WERI-Rb-1 (cell line): ENCODE data around the gene GRK1.
A peak's percentile ranks its signal among the peaks of the same experiment; 100 is the strongest.

Experiments used
- DNase-seq: peaks from one replicate; pipeline ENCODE4 v3.0.0-alpha.2; 2020
- H3K27ac ChIP-seq: fragments of 250-450 bp; sonication (Bioruptor Pico); 2 replicates; pipeline ENCODE4 v1.5.1; 2020; ENCODE audit warnings: mild to moderate bottlenecking, moderate library complexity
- H3K27me3 ChIP-seq: fragments of 250-450 bp; sonication (Bioruptor Pico); 2 replicates; pipeline ENCODE4 v1.5.1; 2021; ENCODE audit warnings: mild to moderate bottlenecking, low read depth, moderate library complexity; ENCODE audit not compliant: insufficient read depth, severe bottlenecking
- H3K36me3 ChIP-seq: fragments of 250-450 bp; sonication (Bioruptor Pico); 2 replicates; pipeline ENCODE4 v1.5.1; 2020; ENCODE audit warnings: mild to moderate bottlenecking, moderate library complexity
- H3K4me3 ChIP-seq: 2 replicates; pipeline ENCODE4 v1.5.1; 2011; ENCODE audit warnings: low read depth, mild to moderate bottlenecking, control low read depth, low read length
- H3K9me3 ChIP-seq: fragments of 250-450 bp; sonication (Bioruptor Pico); 2 replicates; pipeline ENCODE4 v1.5.1; 2021; ENCODE audit warnings: mild to moderate bottlenecking, moderate library complexity; ENCODE audit not compliant: severe bottlenecking
- CTCF ChIP-seq: IDR thresholded peaks from 2 replicates; pipeline ENCODE4 v1.5.1; 2011; ENCODE audit warnings: low read depth, mild to moderate bottlenecking, control low read depth, inconsistent platforms, low read length

The GRK1 gene

GRCh38 chr13:113625965-113626721 lies 40.9 kb upstream of the GRK1 start:
- no peak overlapping the region for H3K27ac ChIP-seq
- no peak overlapping the region for H3K4me3 ChIP-seq
- peaks cover 8% of the 10 kb centered on the region for H3K9me3 ChIP-seq
- TF ChIP-seq CTCF = no peak
- peaks cover 80% of the 10 kb centered on the region for H3K36me3 ChIP-seq
- DNase-seq = no peak
- no peaks in the 10 kb centered on the region for H3K27me3 ChIP-seq

- Histone ChIP-seq H3K4me3 (no peak overlapping the region), H3K9me3 (peaks cover 8% of the 10 kb centered on the region), H3K27me3 (no peaks in the 10 kb centered on the region), H3K36me3 (peaks cover 84% of the 10 kb centered on the region), H3K27ac (no peak overlapping the region)
- DNase-seq = no peak
- no peak for TF ChIP-seq CTCF
Measured at GRCh38 chr13:113627136-113627535, 39.9 kb upstream of the GRK1 start.

- H3K27me3 ChIP-seq = no peaks in the 10 kb centered on the region
- H3K36me3 ChIP-seq = peaks cover 84% of the 10 kb centered on the region
Measured at GRCh38 chr13:113628291-113629270, 38.4 kb upstream of the GRK1 start.

DNA sequence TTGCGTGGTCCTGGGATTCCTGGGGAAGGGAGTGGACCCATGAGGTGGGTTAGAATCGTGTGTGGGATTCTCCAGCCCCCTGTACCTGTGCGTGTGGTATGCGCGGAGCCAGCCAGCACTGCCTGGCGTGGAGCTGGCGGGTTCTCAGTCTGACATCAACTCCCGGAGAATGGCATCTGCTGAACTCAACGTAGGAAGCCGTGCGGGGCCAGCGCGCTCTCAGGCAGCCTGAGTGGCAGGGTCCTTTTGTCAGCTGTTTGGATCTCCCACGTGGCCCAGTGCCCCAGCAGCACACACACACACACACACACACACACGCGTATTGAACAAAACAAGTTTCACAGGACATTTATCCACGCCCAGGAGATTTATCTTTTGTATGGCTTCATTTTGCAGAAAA lies 37.2 kb upstream of the GRK1 start:
- DNase-seq = no peak
- Histone ChIP-seq H3K4me3 (no peak overlapping the region), H3K36me3 (peaks cover 90% of the 10 kb centered on the region), H3K9me3 (no peaks in the 10 kb centered on the region), H3K27ac (no peak overlapping the region), H3K27me3 (no peaks in the 10 kb centered on the region)
- no peak for TF ChIP-seq CTCF

More at GRCh38 chr13:113628291-113629270, 38.4 kb upstream of the GRK1 start:
- H3K27ac ChIP-seq = peak overlapping the region; percentile 26; the same call in 1 of the 2 replicates
- TF ChIP-seq CTCF = no peak
- no peak overlapping the region for H3K4me3 ChIP-seq
- DNase-seq = no peak
- H3K9me3 ChIP-seq = no peaks in the 10 kb centered on the region

DNA sequence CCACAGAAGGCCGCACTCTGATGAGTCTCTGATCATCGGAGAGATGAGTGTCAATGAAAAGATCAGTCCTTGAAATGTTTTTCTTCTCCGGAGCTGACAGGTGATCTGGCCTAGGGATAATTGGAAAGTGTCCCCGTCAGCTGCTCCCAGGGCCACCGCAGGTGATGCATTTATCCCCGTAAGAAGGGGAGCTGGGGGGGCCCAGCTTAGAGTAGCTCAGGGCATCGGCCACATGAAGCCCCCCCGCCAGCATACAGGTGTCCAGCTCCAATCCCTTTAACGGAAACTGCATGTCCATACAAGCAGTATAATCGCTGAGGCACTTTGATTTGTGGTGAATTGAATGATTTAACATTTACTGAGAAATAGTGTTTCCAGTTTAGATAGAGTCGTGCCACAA lies 36.7 kb upstream of the GRK1 start:
- TF ChIP-seq CTCF = no peak
- Histone ChIP-seq H3K27ac (no peak overlapping the region; the same call in 1 of the 2 replicates), H3K9me3 (no peaks in the 10 kb centered on the region), H3K27me3 (no peaks in the 10 kb centered on the region), H3K36me3 (peaks cover 94% of the 10 kb centered on the region), H3K4me3 (no peak overlapping the region)
- peak; percentile 80 for DNase-seq
